ENCODE data around the gene FAM151A.

Gene FAM151A

GRCh38 chr1:54603241-54603640 is 20.1 kb downstream of the FAM151A start:
- DNase-seq: no peak

GRCh38 chr1:54602554-54602953 is 20.8 kb downstream of the FAM151A start:
- DNase-seq: no peak

- DNase-seq: no peak
These were observed 21.6 kb downstream of the FAM151A start for GRCh38 chr1:54601730-54602129.

- DNase-seq: no peak
These were observed 22.2 kb downstream of the FAM151A start for GRCh38 chr1:54600947-54601721.

GRCh38 chr1:54599211-54599823 is 24.0 kb downstream of the FAM151A start:
- DNase-seq: no peak

GRCh38 chr1:54597455-54598030 is 25.8 kb downstream of the FAM151A start:
- no peak for DNase-seq

GRCh38 chr1:54596756-54597155 is 26.6 kb downstream of the FAM151A start:
- DNase-seq: no peak

GRCh38 chr1:54595956-54596498 is 27.3 kb downstream of the FAM151A start:
- no peak for DNase-seq

GRCh38 chr1:54594463-54594862 is 28.9 kb downstream of the FAM151A start:
- no peak for DNase-seq

GRCh38 chr1:54593571-54594160 is 29.7 kb downstream of the FAM151A start:
- no peak for DNase-seq

GRCh38 chr1:54591127-54591756 is 32.1 kb downstream of the FAM151A start:
- DNase-seq: no peak

GRCh38 chr1:54588377-54588776 is 34.9 kb downstream of the FAM151A start:
- no peak for DNase-seq

GRCh38 chr1:54585181-54586066 is 37.9 kb downstream of the FAM151A start:
- no peak for DNase-seq

- DNase-seq: no peak
These were observed 38.8 kb downstream of the FAM151A start for GRCh38 chr1:54584575-54584974.

- no peak for DNase-seq
These were observed 39.5 kb downstream of the FAM151A start for GRCh38 chr1:54583871-54584270.

- no peak for DNase-seq
These were observed 40.0 kb downstream of the FAM151A start for GRCh38 chr1:54583307-54583686.

- DNase-seq: no peak
These were observed 40.6 kb downstream of the FAM151A start for GRCh38 chr1:54582566-54583306.

- DNase-seq: no peak
These were observed 41.7 kb downstream of the FAM151A start for GRCh38 chr1:54581621-54582035.

GRCh38 chr1:54580856-54581550 is 42.3 kb downstream of the FAM151A start:
- DNase-seq: no peak

GRCh38 chr1:54579337-54579781 is 44.0 kb downstream of the FAM151A start:
- DNase-seq: no peak

- DNase-seq: no peak
These were observed 45.7 kb downstream of the FAM151A start for GRCh38 chr1:54577612-54578011.

All from CD4-positive, alpha-beta T cell treated with Interleukin-17A for 1 hour (primary cell).